K562 (cell line): ENCODE results near the gene WDR72. TPM values are rescaled to one million over a fixed set of nuclear protein-coding genes. Genes with fewer than 3 reads are reported as not detected.

ENCODE experiments used
- ATAC-seq: fragments of 200-7000 bp; cut with Tn5 transposase; 3 replicates; pipeline ENCODE4 v1.9.1; 2020; ENCODE audit warnings: moderate library complexity
- BruUV-seq: library from RNA; stranded (reverse); fragments of 400-500 nt; replicated peaks from 2 replicates; lab custom pipeline; 2021; lab: Mats Ljungman, UMichigan
- CTCF ChIA-PET: fragments of 300-600 bp; formaldehyde crosslinking; extraction: SDS; loops from one replicate; lab custom pipeline; 2021; ENCODE audit warnings: low intra/inter-chr PET ratio; lab: Yijun Ruan, JAX
- POLR2A ChIA-PET: fragments of 300-600, 350-650 bp; sonication (Branson Sonifier 250); formaldehyde crosslinking; extraction: SDS; loops from one replicate; lab custom pipeline; 2021; ENCODE audit warnings: antibody characterized with exemption, inconsistent platforms; lab: Yijun Ruan, JAX
- DNase-seq, 4 experiments: peaks; one replicate each; pipeline versions ENCODE4 v3.0.0 to v3.0.0-alpha.2; 2011 to 2018; ENCODE audit warnings: low spot score in 3 of 4, mixed read lengths in 3 of 4; ENCODE audit errors: extremely low read depth in 1 of 4
- FAIRE-seq: peaks from 2 replicates; lab custom pipeline; 2011; peaks lifted over from hg19 to GRCh38; lab: Jason Lieb, UNC
- H2AFZ ChIP-seq: 2 replicates; pipeline ENCODE4 v1.6.0; 2011; ENCODE audit warnings: low read depth, low read length, control low read depth, inconsistent platforms
- H3K27ac ChIP-seq: fragments of 200-600 bp; 3 replicates; pipeline ENCODE4 v1.8.0; 2011; ENCODE audit warnings: low read depth, mild to moderate bottlenecking, control low read depth, inconsistent platforms, low read length, moderate library complexity, mixed read lengths; ENCODE audit errors: extremely low read depth
- H3K27me3 ChIP-seq, 2 experiments: fragments of 300-600 bp in 1 of 2; 2 replicates in 1 of 2; 3 replicates in 1 of 2; pipeline versions ENCODE4 v1.6.0 to v1.8.0; 2011; ENCODE audit warnings: inconsistent platforms in 2 of 2, low read length in 2 of 2, mild to moderate bottlenecking in 1 of 2, mixed read lengths in 1 of 2, moderate library complexity in 1 of 2; ENCODE audit not compliant: control insufficient read depth in 2 of 2, insufficient read depth in 2 of 2
- H3K36me3 ChIP-seq: fragments of 300-600 bp; 3 replicates; pipeline ENCODE4 v1.8.0; 2011; ENCODE audit warnings: mild to moderate bottlenecking, low read length, inconsistent platforms; ENCODE audit not compliant: control insufficient read depth, insufficient read depth
- H3K4me1 ChIP-seq, 2 experiments: fragments of 200-600 bp in 1 of 2; replicated peaks in 1 of 2; 2 replicates in 1 of 2; 3 replicates in 1 of 2; pipeline versions ENCODE4 v1.5.1 to v1.8.0; 2011; ENCODE audit warnings: inconsistent platforms in 2 of 2, low read length in 2 of 2, mild to moderate bottlenecking in 1 of 2, mixed read lengths in 1 of 2, moderate library complexity in 1 of 2; ENCODE audit not compliant: control insufficient read depth in 2 of 2, insufficient read depth in 2 of 2
- H3K4me2 ChIP-seq: 2 replicates; pipeline ENCODE4 v1.6.1; 2011; ENCODE audit warnings: low read length, control low read depth, inconsistent platforms, mixed read lengths; ENCODE audit not compliant: insufficient read depth
- H3K4me3 ChIP-seq: fragments of 200-600 bp; sonication (generic), shearing (Covaris generic); 2 replicates; pipeline ENCODE4 v1.5.1; 2016; ENCODE audit warnings: control low read depth, inconsistent platforms
- H3K79me2 ChIP-seq: fragments of 200-600 bp; 3 replicates; pipeline ENCODE4 v1.8.0; 2011; ENCODE audit warnings: low read length, inconsistent platforms; ENCODE audit not compliant: control insufficient read depth, insufficient read depth
- H3K9ac ChIP-seq, 2 experiments: 2 replicates each; pipeline versions ENCODE4 v1.6.0 to v1.6.1; 2011; ENCODE audit warnings: low read depth in 2 of 2, low read length in 2 of 2, control low read depth in 1 of 2, inconsistent platforms in 1 of 2, mild to moderate bottlenecking in 1 of 2, mixed read lengths in 1 of 2; ENCODE audit not compliant: insufficient read depth in 1 of 2
- H3K9me1 ChIP-seq: one replicate; pipeline ENCODE4 v1.6.0; 2011; ENCODE audit warnings: inconsistent platforms, mild to moderate bottlenecking, low read length, moderate library complexity; ENCODE audit not compliant: control insufficient read depth, insufficient read depth
- H3K9me3 ChIP-seq: replicated peaks from 2 replicates; pipeline ENCODE4 v1.5.1; 2011; ENCODE audit warnings: low read depth, low read length, inconsistent platforms; ENCODE audit not compliant: control insufficient read depth, insufficient read depth
- H4K20me1 ChIP-seq: replicated peaks from 2 replicates; pipeline ENCODE4 v1.6.1; 2011; ENCODE audit warnings: low read length, inconsistent platforms, mixed read lengths; ENCODE audit not compliant: control insufficient read depth, insufficient read depth
- ADNP ChIP-seq: fragments of 200-800 bp; sonication (Bioruptor generic); IDR thresholded peaks from 2 replicates; pipeline ENCODE4 v1.6.1; 2016; ENCODE audit warnings: missing genetic modification characterization, missing compliant biosample characterization
- CREB1 ChIP-seq, 2 experiments: sonication (generic) in 1 of 2; formaldehyde crosslinking in 1 of 2; IDR thresholded peaks; 2 replicates each; pipeline versions ENCODE4 v1.6.1 to v1.8.0; 2012 to 2022; ENCODE audit warnings: inconsistent platforms in 1 of 2, mild to moderate bottlenecking in 1 of 2, missing genetic modification reagents in 1 of 2, moderate library complexity in 1 of 2
- HCFC1 ChIP-seq: IDR thresholded peaks from 2 replicates; pipeline ENCODE4 v1.6.1; 2012; ENCODE audit warnings: low read depth, low read length, improper control_type of control experiment
- HDGF ChIP-seq: fragments of 450-650 bp; IDR thresholded peaks from 2 replicates; pipeline ENCODE4 v1.6.1; 2016
- KLF6 ChIP-seq: fragments of 250-450 bp; sonication (Bioruptor Pico); IDR thresholded peaks from 2 replicates; pipeline ENCODE4 v1.4.0; 2020; ENCODE audit warnings: mild to moderate bottlenecking, moderate library complexity, borderline replicate concordance
- MYNN ChIP-seq, 2 experiments: sonication (generic); formaldehyde crosslinking in 1 of 2; IDR thresholded peaks; 2 replicates each; pipeline versions ENCODE4 v1.5.0 to v1.6.1; 2016 to 2020; ENCODE audit warnings: antibody characterized with exemption in 1 of 2, missing genetic modification reagents in 1 of 2
- PCBP2 ChIP-seq: fragments of 200-400 bp; formaldehyde crosslinking; IDR thresholded peaks from 2 replicates; pipeline ENCODE4 v1.6.1; 2018; ENCODE audit warnings: low read length, low read depth, mild to moderate bottlenecking, moderate library complexity; ENCODE audit not compliant: poor library complexity, severe bottlenecking
- TCF7 ChIP-seq: sonication (generic); IDR thresholded peaks from 2 replicates; pipeline ENCODE4 v1.6.1; 2016; ENCODE audit warnings: antibody characterized with exemption, borderline replicate concordance
- TCFL5 ChIP-seq: fragments of 250-450 bp; sonication (Bioruptor Pico); conservative IDR thresholded peaks from 2 replicates; pipeline ENCODE4 v1.6.1; 2021; ENCODE audit warnings: mild to moderate bottlenecking, moderate library complexity, matching md5 sums
- ZNF133 ChIP-seq: fragments of 250-450 bp; sonication (Bioruptor Pico); IDR thresholded peaks from 2 replicates; pipeline ENCODE4 v1.4.0; 2020; ENCODE audit warnings: mild to moderate bottlenecking
- ZNF134 ChIP-seq: fragments of 250-450 bp; sonication (Bioruptor Pico); conservative IDR thresholded peaks from 2 replicates; pipeline ENCODE4 v1.4.0; 2020
- ZNF217 ChIP-seq: sonication (generic); formaldehyde crosslinking; IDR thresholded peaks from 2 replicates; pipeline ENCODE4 v1.8.0; 2022; ENCODE audit warnings: mild to moderate bottlenecking, missing genetic modification reagents
- ZNF57 ChIP-seq: fragments of 450-650 bp; formaldehyde crosslinking; IDR thresholded peaks from 2 replicates; pipeline ENCODE4 v1.4.0; 2020; ENCODE audit warnings: mild to moderate bottlenecking, moderate library complexity
- ZNF699 ChIP-seq: fragments of 250-450 bp; sonication (Bioruptor Pico); IDR thresholded peaks from 2 replicates; pipeline ENCODE4 v1.8.0; 2021; ENCODE audit warnings: mild to moderate bottlenecking, moderate library complexity; ENCODE audit not compliant: insufficient replicate concordance
- WGBS: fragments of 100-300 bp; shearing (Covaris generic); methylation state at CpG from one replicate; pipeline ENCODE4 v1.1.6; 2016; ENCODE audit warnings: low coverage, mixed read lengths; ENCODE audit not compliant: insufficient coverage; ENCODE audit errors: missing lambda C conversion rate; 5-methylcytosine and 5-hydroxymethylcytosine counted together
- in situ Hi-C: fragments of 300-500 bp; cut with MboI; formaldehyde crosslinking; loops from 4 replicates; pipeline ENCODE4 v1.15.0; 2018; ENCODE audit warnings: inconsistent platforms, mixed read lengths
- intact Hi-C: fragments of 100-400 bp; cut with micrococcal nuclease; formaldehyde crosslinking; loops from 2 replicates; pipeline ENCODE4 v1.14.2; 2022
- polyA plus RNA-seq, 8 experiments: library from polyadenylated mRNA; depleted of rRNA in 4 of 8; stranded (reverse) in 5 of 8; unstranded in 3 of 8; fragments of >200 nt; fragmentation: Nextera tagmentation in 2 of 8; fragmentation: Illumina TruSeq in 1 of 8; extraction: Ambion mirVana in 2 of 8; extraction: Trizol in 1 of 8; gene quantifications; 2 replicates each; pipeline versions ENCODE4 v1.2.1 to v1.2.3, GENCODE V29; 2011 to 2014; ENCODE audit warnings: inconsistent platforms in 1 of 8, missing spikeins in 1 of 8
- total RNA-seq, 7 experiments: library from RNA; depleted of rRNA in 6 of 7; stranded (reverse); fragments of >200 nt in 6 of 7; fragmentation: Illumina TruSeq in 2 of 7; extraction: Trizol in 2 of 7; gene quantifications; 2 replicates each; pipeline versions ENCODE4 v1.2.1 to v1.2.3, GENCODE V29; 2011 to 2021; ENCODE audit warnings: low replicate concordance in 1 of 7
- TF ChIP-seq, protein P1 (sequence below): sonication (generic); formaldehyde crosslinking; IDR thresholded peaks from 2 replicates; pipeline ENCODE4 v1.8.0; 2022; ENCODE audit warnings: mild to moderate bottlenecking, missing genetic modification reagents
- TF ChIP-seq, protein P2 (sequence below): IDR thresholded peaks from 2 replicates; pipeline ENCODE4 v1.6.1; 2012; ENCODE audit warnings: low read depth, low read length, improper control_type of control experiment, borderline replicate concordance
- TF ChIP-seq, protein P3 (sequence below): fragments of 250-450 bp; sonication (Bioruptor Pico); IDR thresholded peaks from 2 replicates; pipeline ENCODE4 v1.5.1; 2021; ENCODE audit warnings: mild to moderate bottlenecking
- TF ChIP-seq, protein P4 (sequence below), 2 experiments: fragments of 450-650 bp; IDR thresholded peaks; 2 replicates each; pipeline ENCODE4 v1.6.1; 2016

WDR72 gene
- total and polyA plus RNA-seq, 9 of the 15 experiments (the other 6 are each of a cell fraction or from before 2014, with no cell fraction given): 0.01 TPM; not detected in 8

DNA sequence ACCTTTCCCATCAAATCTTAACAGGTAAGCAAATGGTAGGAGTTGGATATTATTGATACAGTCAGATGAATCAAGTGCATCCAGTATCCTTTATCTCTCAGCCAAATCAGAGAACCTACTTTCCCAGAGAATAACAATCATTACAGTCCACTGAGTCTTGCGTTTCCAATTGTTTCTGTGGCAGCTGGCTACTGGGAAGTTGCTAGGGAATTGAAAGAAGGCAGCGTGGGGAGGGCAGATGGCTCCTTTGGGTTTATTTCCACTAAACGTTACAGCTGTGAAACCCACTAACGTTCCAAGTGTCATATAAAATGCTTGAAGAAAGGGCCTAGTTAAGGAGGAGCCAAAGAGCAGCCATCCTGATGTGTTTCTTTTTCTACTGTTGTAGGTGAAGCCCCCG is 78.4 kb downstream of the WDR72 start:
- no peak for FAIRE-seq
- no peak overlapping the region for H3K27ac ChIP-seq
- no peak for DNase-seq
- H3K4me3 ChIP-seq: no peak overlapping the region
- ChIA-PET POLR2A (no interaction called here), CTCF (no interaction called here)
- intact Hi-C loops: no loop called here
- no peak overlapping the region for H2AFZ ChIP-seq
- no TSS peak for BruUV-seq
- 1% methylated on average over 5 of the region's 5 CpGs for WGBS
- no peaks in the 10 kb centered on the region for H3K4me1 ChIP-seq
- no peaks in the 10 kb centered on the region for H3K9me1 ChIP-seq
- no peaks in the 10 kb centered on the region for H3K27me3 ChIP-seq
- no peak overlapping the region for H3K4me2 ChIP-seq
- H3K79me2 ChIP-seq: no peaks in the 10 kb centered on the region
- in situ Hi-C loops: no loop called here
- no peak overlapping the region for H3K9ac ChIP-seq
- no peaks in the 10 kb centered on the region for H3K9me3 ChIP-seq
- TF ChIP-seq CREB1 (IDR thresholded peaks at IDR 0.05) (no peak), CREB1 (CRISPR knock-in tag; IDR thresholded peaks at IDR 0.05) (no peak), ZNF699 (CRISPR knock-in tag) (no peak), ZNF134 (CRISPR knock-in tag) (no peak), ZNF217 (no peak), HDGF (no peak), ZNF57 (no peak), ZNF133 (CRISPR knock-in tag) (no peak), PCBP2 (no peak), KLF6 (CRISPR knock-in tag) (no peak), TCFL5 (CRISPR knock-in tag) (no peak), HCFC1 (no peak), ADNP (tag) (no peak), MYNN (IDR thresholded peaks at IDR 0.05) (no peak), MYNN (CRISPR knock-in tag; IDR thresholded peaks at IDR 0.05) (no peak), TCF7 (no peak)
- TF ChIP-seq, protein P1, sequence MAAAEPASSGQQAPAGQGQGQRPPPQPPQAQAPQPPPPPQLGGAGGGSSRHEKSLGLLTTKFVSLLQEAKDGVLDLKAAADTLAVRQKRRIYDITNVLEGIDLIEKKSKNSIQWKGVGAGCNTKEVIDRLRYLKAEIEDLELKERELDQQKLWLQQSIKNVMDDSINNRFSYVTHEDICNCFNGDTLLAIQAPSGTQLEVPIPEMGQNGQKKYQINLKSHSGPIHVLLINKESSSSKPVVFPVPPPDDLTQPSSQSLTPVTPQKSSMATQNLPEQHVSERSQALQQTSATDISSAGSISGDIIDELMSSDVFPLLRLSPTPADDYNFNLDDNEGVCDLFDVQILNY (CRISPR knock-in tag): no peak
- TF ChIP-seq, protein P2, sequence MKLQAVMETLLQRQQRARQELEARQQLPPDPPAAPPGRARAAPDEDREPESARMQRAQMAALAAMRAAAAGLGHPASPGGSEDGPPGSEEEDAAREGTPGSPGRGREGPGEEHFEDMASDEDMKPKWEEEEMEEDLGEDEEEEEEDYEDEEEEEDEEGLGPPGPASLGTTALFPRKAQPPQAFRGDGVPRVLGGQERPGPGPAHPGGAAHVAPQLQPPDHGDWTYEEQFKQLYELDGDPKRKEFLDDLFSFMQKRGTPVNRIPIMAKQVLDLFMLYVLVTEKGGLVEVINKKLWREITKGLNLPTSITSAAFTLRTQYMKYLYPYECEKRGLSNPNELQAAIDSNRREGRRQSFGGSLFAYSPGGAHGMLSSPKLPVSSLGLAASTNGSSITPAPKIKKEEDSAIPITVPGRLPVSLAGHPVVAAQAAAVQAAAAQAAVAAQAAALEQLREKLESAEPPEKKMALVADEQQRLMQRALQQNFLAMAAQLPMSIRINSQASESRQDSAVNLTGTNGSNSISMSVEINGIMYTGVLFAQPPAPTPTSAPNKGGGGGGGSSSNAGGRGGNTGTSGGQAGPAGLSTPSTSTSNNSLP: no peak
- TF ChIP-seq, protein P3, sequence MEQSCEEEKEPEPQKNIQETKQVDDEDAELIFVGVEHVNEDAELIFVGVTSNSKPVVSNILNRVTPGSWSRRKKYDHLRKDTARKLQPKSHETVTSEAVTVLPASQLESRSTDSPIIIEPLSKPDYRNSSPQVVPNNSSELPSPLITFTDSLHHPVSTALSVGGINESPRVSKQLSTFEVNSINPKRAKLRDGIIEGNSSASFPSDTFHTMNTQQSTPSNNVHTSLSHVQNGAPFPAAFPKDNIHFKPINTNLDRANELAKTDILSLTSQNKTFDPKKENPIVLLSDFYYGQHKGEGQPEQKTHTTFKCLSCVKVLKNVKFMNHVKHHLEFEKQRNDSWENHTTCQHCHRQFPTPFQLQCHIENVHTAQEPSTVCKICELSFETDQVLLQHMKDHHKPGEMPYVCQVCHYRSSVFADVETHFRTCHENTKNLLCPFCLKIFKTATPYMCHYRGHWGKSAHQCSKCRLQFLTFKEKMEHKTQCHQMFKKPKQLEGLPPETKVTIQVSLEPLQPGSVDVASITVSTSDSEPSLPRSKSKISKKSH: no peak
- TF ChIP-seq, protein P4, sequence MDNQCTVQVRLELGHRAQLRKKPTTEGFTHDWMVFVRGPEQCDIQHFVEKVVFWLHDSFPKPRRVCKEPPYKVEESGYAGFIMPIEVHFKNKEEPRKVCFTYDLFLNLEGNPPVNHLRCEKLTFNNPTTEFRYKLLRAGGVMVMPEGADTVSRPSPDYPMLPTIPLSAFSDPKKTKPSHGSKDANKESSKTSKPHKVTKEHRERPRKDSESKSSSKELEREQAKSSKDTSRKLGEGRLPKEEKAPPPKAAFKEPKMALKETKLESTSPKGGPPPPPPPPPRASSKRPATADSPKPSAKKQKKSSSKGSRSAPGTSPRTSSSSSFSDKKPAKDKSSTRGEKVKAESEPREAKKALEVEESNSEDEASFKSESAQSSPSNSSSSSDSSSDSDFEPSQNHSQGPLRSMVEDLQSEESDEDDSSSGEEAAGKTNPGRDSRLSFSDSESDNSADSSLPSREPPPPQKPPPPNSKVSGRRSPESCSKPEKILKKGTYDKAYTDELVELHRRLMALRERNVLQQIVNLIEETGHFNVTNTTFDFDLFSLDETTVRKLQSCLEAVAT (IDR thresholded peaks at IDR 0.05): no peak
- no peaks in the 10 kb centered on the region for H3K36me3 ChIP-seq
- ATAC-seq: no peak
- no peaks in the 10 kb centered on the region for H4K20me1 ChIP-seq
